HepG2 (cell line): ENCODE results near the gene SEMA6B. TPM values are rescaled to one million over a fixed set of nuclear protein-coding genes. Genes with fewer than 3 reads are reported as not detected.

Experiments
- BCL6 ChIP-seq: IDR thresholded peaks from 2 replicates; pipeline ENCODE4 v1.6.1; 2016; ENCODE audit warnings: missing genetic modification reagents, missing compliant biosample characterization
- CBFB ChIP-seq: sonication (generic); formaldehyde crosslinking; IDR thresholded peaks from 2 replicates; pipeline ENCODE4 v1.4.0; 2020; ENCODE audit warnings: missing genetic modification reagents
- ERF ChIP-seq: IDR thresholded peaks from 2 replicates; pipeline ENCODE4 v1.6.1; 2018; ENCODE audit warnings: missing biosample characterization, missing genetic modification reagents
- HNRNPUL1 ChIP-seq: fragments of 200-400 bp; formaldehyde crosslinking; IDR thresholded peaks from 2 replicates; pipeline ENCODE4 v1.6.1; 2017; ENCODE audit warnings: low read depth, mild to moderate bottlenecking, low read length, moderate library complexity
- MAZ ChIP-seq, 2 experiments: sonication (generic) in 1 of 2; formaldehyde crosslinking in 1 of 2; IDR thresholded peaks; 2 replicates each; pipeline versions ENCODE4 v1.5.0 to v1.6.1; 2012 to 2020; ENCODE audit warnings: low read depth in 2 of 2, mild to moderate bottlenecking in 2 of 2, borderline replicate concordance in 1 of 2, improper control_type of control experiment in 1 of 2, low read length in 1 of 2, missing genetic modification reagents in 1 of 2, moderate library complexity in 1 of 2
- NPAS2 ChIP-seq: sonication (generic); formaldehyde crosslinking; IDR thresholded peaks from 2 replicates; pipeline ENCODE4 v1.8.0; 2022; ENCODE audit warnings: mild to moderate bottlenecking, missing genetic modification reagents, borderline replicate concordance
- ONECUT2 ChIP-seq: sonication (generic); formaldehyde crosslinking; IDR thresholded peaks from 2 replicates; pipeline ENCODE4 v1.4.0; 2020; ENCODE audit warnings: missing genetic modification reagents
- RAD21 ChIP-seq: fragments of 450-650 bp; formaldehyde crosslinking; IDR thresholded peaks from 2 replicates; pipeline ENCODE4 v1.5.0; 2020; ENCODE audit warnings: mild to moderate bottlenecking
- TOPORS ChIP-seq: sonication (generic); formaldehyde crosslinking; IDR thresholded peaks from 2 replicates; pipeline ENCODE4 v1.8.0; 2023; ENCODE audit warnings: mild to moderate bottlenecking, missing genetic modification reagents
- ZBTB10 ChIP-seq: sonication (generic); formaldehyde crosslinking; IDR thresholded peaks from 2 replicates; pipeline ENCODE4 v1.4.0; 2020; ENCODE audit warnings: missing genetic modification reagents, borderline replicate concordance
- ZNF121 ChIP-seq: sonication (generic); formaldehyde crosslinking; IDR thresholded peaks from 2 replicates; pipeline ENCODE4 v1.5.0; 2020; ENCODE audit warnings: mild to moderate bottlenecking, missing genetic modification reagents
- ZNF556 ChIP-seq: sonication (generic); formaldehyde crosslinking; IDR thresholded peaks from 2 replicates; pipeline ENCODE4 v1.4.0; 2020; ENCODE audit warnings: mild to moderate bottlenecking, missing genetic modification reagents, borderline replicate concordance
- ZNF557 ChIP-seq: sonication (generic); formaldehyde crosslinking; IDR thresholded peaks from 2 replicates; pipeline ENCODE4 v1.4.0; 2020; ENCODE audit warnings: missing genetic modification reagents
- ZNF589 ChIP-seq: sonication (generic); formaldehyde crosslinking; conservative IDR thresholded peaks from 2 replicates; pipeline ENCODE4 v1.8.0; 2022; ENCODE audit warnings: mild to moderate bottlenecking, moderate library complexity, missing genetic modification reagents
- ZNF772 ChIP-seq: sonication (generic); formaldehyde crosslinking; IDR thresholded peaks from 2 replicates; pipeline ENCODE4 v1.5.0; 2020; ENCODE audit warnings: mild to moderate bottlenecking, missing genetic modification reagents
- ZSCAN21 ChIP-seq: sonication (generic); formaldehyde crosslinking; IDR thresholded peaks from 2 replicates; pipeline ENCODE4 v1.8.0; 2022; ENCODE audit warnings: mild to moderate bottlenecking, missing genetic modification reagents, moderate library complexity, borderline replicate concordance
- polyA plus RNA-seq, 8 experiments: library from polyadenylated mRNA; depleted of rRNA in 3 of 8; stranded (reverse) in 7 of 8; unstranded in 1 of 8; fragments of >200 nt; fragmentation: Illumina TruSeq in 4 of 8; extraction: Trizol in 4 of 8; gene quantifications; 2 replicates each; pipeline versions ENCODE4 v1.2.1 to v1.2.3, GENCODE V29; 2011 to 2016; ENCODE audit warnings: low read depth in 4 of 8, missing spikeins in 1 of 8, mixed read lengths in 1 of 8; ENCODE audit not compliant: insufficient read depth in 1 of 8
- total RNA-seq, 5 experiments: library from RNA; depleted of rRNA; stranded (reverse); fragments of >200 nt; fragmentation: Illumina TruSeq; extraction: Trizol; gene quantifications; 2 replicates each; pipeline ENCODE4 v1.2.3, GENCODE V29; 2016; ENCODE audit warnings: low read depth in 1 of 5
- TF ChIP-seq, protein P1 (sequence below), 2 experiments: sonication (generic) in 1 of 2; formaldehyde crosslinking in 1 of 2; IDR thresholded peaks; 2 replicates each; pipeline versions ENCODE4 v1.4.0 to v1.6.1; 2016 to 2020; ENCODE audit warnings: borderline replicate concordance in 1 of 2, low read depth in 1 of 2, mild to moderate bottlenecking in 1 of 2, missing genetic modification reagents in 1 of 2
- TF ChIP-seq, protein P2 (sequence below): sonication (generic); formaldehyde crosslinking; IDR thresholded peaks from 2 replicates; pipeline ENCODE4 v1.8.0; 2022; ENCODE audit warnings: missing genetic modification reagents, low read depth, mild to moderate bottlenecking, borderline replicate concordance
- TF ChIP-seq, protein P3 (sequence below): IDR thresholded peaks from 2 replicates; pipeline ENCODE4 v1.6.1; 2016; ENCODE audit warnings: low read depth

The SEMA6B gene
- total and polyA plus RNA-seq, 2 of the 13 experiments (the other 11 are each of a cell fraction or from before 2014, with no cell fraction given): 45.5 to 67.1 TPM

DNA sequence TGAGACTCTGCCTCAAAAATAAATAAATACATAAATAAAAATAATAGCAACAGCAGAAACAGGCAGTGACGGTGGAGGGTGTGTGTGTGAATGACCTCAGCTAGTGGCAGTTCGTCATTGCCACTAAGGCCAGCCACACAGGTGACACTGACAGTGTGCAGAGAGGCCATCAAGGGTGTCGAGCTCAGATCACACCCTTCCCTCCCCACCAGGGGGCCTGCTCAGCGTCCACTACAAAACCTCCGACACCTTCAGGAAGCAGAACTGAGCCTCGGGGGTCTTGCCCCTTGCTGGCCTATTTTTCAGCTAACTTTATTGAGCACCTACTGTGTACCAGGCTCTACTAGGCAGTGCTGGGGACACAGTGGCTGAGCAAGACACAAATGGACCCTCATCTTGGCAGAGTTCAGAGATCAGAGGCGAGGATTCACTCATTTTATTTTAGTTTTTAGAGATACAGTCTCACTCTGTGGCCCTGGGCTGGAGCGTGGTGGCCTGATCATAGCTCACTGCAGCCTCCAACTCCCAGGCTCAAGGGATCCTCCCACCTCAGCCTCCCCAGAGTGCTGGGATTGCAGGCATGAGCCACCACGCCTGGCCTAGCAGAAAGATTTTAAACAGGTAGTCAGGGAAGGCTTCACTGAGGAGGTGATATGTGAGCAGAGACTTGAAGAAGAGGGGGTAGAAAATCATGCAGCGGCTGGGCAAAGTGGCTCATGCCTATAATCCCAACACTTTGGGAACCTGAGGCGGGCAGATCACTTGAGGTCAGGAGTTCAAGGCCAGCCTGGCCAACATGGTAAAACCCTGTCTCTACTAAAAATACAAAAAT is 30.3 kb upstream of the SEMA6B start (continued):
- TF ChIP-seq CBFB (CRISPR knock-in tag) (no peak), BCL6 (CRISPR knock-in tag) (peak; percentile 33; the same call in 1 of the 2 replicates), NPAS2 (CRISPR knock-in tag) (no peak), ZSCAN21 (CRISPR knock-in tag) (peak; percentile 63; the same call in 1 of the 2 replicates), ONECUT2 (CRISPR knock-in tag) (no peak), TOPORS (CRISPR knock-in tag) (no peak), MAZ (IDR thresholded peaks at IDR 0.05; ENCODE audit: borderline replicate concordance, low read depth, low read length) (no peak), MAZ (CRISPR knock-in tag; IDR thresholded peaks at IDR 0.05; ENCODE audit: low read depth) (0 out of 2 replicates have a peak, but pooled peaks have one; percentile 37), ERF (no peak), ZNF557 (CRISPR knock-in tag) (no peak), HNRNPUL1 (no peak), ZBTB10 (CRISPR knock-in tag) (no peak), ZNF121 (CRISPR knock-in tag) (no peak), ZNF556 (CRISPR knock-in tag) (no peak), ZNF772 (CRISPR knock-in tag) (no peak), RAD21 (peak; percentile 73), ZNF589 (no peak)
- TF ChIP-seq, protein P1, sequence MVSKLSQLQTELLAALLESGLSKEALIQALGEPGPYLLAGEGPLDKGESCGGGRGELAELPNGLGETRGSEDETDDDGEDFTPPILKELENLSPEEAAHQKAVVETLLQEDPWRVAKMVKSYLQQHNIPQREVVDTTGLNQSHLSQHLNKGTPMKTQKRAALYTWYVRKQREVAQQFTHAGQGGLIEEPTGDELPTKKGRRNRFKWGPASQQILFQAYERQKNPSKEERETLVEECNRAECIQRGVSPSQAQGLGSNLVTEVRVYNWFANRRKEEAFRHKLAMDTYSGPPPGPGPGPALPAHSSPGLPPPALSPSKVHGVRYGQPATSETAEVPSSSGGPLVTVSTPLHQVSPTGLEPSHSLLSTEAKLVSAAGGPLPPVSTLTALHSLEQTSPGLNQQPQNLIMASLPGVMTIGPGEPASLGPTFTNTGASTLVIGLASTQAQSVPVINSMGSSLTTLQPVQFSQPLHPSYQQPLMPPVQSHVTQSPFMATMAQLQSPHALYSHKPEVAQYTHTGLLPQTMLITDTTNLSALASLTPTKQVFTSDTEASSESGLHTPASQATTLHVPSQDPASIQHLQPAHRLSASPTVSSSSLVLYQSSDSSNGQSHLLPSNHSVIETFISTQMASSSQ (IDR thresholded peaks at IDR 0.05; ENCODE audit: low read depth): no peak
- TF ChIP-seq, protein P1 (CRISPR knock-in tag; IDR thresholded peaks at IDR 0.05; ENCODE audit: borderline replicate concordance): no peak
- TF ChIP-seq, protein P2, sequence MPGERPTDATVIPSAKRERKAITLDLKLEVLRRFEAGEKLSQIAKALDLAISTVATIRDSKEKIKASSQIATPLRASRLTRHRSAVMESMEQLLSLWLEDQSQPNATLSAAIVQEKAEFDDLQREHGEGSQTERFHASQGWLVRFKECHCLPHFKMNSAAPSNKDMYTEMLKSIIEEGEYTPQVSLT (CRISPR knock-in tag): no peak
- TF ChIP-seq, protein P3, sequence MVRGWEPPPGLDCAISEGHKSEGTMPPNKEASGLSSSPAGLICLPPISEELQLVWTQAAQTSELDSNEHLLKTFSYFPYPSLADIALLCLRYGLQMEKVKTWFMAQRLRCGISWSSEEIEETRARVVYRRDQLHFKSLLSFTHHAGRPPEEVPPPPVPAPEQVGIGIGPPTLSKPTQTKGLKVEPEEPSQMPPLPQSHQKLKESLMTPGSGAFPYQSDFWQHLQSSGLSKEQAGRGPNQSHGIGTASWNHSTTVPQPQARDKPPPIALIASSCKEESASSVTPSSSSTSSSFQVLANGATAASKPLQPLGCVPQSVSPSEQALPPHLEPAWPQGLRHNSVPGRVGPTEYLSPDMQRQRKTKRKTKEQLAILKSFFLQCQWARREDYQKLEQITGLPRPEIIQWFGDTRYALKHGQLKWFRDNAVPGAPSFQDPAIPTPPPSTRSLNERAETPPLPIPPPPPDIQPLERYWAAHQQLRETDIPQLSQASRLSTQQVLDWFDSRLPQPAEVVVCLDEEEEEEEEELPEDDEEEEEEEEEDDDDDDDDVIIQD (CRISPR knock-in tag): no peak
